CD14-positive monocyte (primary cell): ENCODE measurements around the gene ANGPTL8. TPM values are rescaled to one million over a fixed set of nuclear protein-coding genes. Genes with fewer than 3 reads are reported as not detected.

ENCODE experiments used
- DNase-seq, 3 donors: peaks; one replicate each; pipeline ENCODE4 v3.0.0-alpha.2; 2011 to 2022
- H2AFZ ChIP-seq: 2 replicates; pipeline ENCODE4 v1.6.0; 2012; ENCODE audit warnings: mild to moderate bottlenecking, low read depth, low read length, inconsistent platforms; ENCODE audit not compliant: insufficient read depth, poor library complexity, severe bottlenecking
- H3K27ac ChIP-seq, 2 donors: 1 replicate in 1 of 2; 2 replicates in 1 of 2; pipeline ENCODE4 v1.5.1; 2012 to 2013; ENCODE audit warnings: low read length in 2 of 2, control low read depth in 1 of 2, inconsistent platforms in 1 of 2, low read depth in 1 of 2, mild to moderate bottlenecking in 1 of 2
- H3K27me3 ChIP-seq, 2 donors: one replicate each; pipeline versions ENCODE4 v1.6.0 to v1.6.1; 2011 to 2013; ENCODE audit warnings: low read length in 2 of 2; ENCODE audit not compliant: control insufficient read depth in 2 of 2, insufficient read depth in 2 of 2
- H3K36me3 ChIP-seq, 2 donors: replicated peaks in 1 of 2; 1 replicate in 1 of 2; 2 replicates in 1 of 2; pipeline versions ENCODE4 v1.5.1 to v1.6.1; 2012 to 2013; ENCODE audit warnings: low read length in 2 of 2, control low read depth in 1 of 2, inconsistent platforms in 1 of 2, mild to moderate bottlenecking in 1 of 2; ENCODE audit not compliant: insufficient read depth in 2 of 2, control insufficient read depth in 1 of 2
- H3K4me1 ChIP-seq, 2 donors: 1 replicate in 1 of 2; 2 replicates in 1 of 2; pipeline versions ENCODE4 v1.5.1 to v1.6.1; 2012 to 2013; ENCODE audit warnings: low read length in 2 of 2, control low read depth in 1 of 2, inconsistent platforms in 1 of 2, mild to moderate bottlenecking in 1 of 2, moderate library complexity in 1 of 2; ENCODE audit not compliant: insufficient read depth in 2 of 2, control insufficient read depth in 1 of 2
- H3K4me2 ChIP-seq: replicated peaks from 2 replicates; pipeline ENCODE3; 2012; ENCODE audit warnings: low read length, moderate library complexity, mild to moderate bottlenecking; ENCODE audit not compliant: poor library complexity, severe bottlenecking; ENCODE audit errors: extremely low read depth
- H3K4me3 ChIP-seq, 3 experiments: fragments of 200-600 bp in 1 of 3; sonication (generic) in 1 of 3; replicated peaks in 1 of 3; 1 replicate in 2 of 3; 2 replicates in 1 of 3; pipeline ENCODE4 v1.5.1; 2011 to 2013; ENCODE audit warnings: low read length in 3 of 3, mild to moderate bottlenecking in 3 of 3, control low read depth in 2 of 3, low read depth in 2 of 3, inconsistent platforms in 1 of 3, moderate library complexity in 1 of 3
- H3K79me2 ChIP-seq: 2 replicates; pipeline ENCODE4 v1.6.0; 2012; ENCODE audit warnings: mild to moderate bottlenecking, control low read depth, inconsistent platforms, low read length, moderate library complexity; ENCODE audit not compliant: insufficient read depth
- H3K9ac ChIP-seq: 2 replicates; pipeline ENCODE4 v1.6.0; 2017; ENCODE audit warnings: low read length, mild to moderate bottlenecking; ENCODE audit not compliant: insufficient read depth, poor library complexity, severe bottlenecking
- H3K9me3 ChIP-seq, 2 donors: replicated peaks in 1 of 2; 1 replicate in 1 of 2; 2 replicates in 1 of 2; pipeline versions ENCODE4 v1.5.1 to v1.6.1; 2012 to 2013; ENCODE audit warnings: low read length in 2 of 2, control low read depth in 1 of 2; ENCODE audit not compliant: control insufficient read depth in 1 of 2, insufficient read depth in 1 of 2
- H4K20me1 ChIP-seq: 2 replicates; pipeline ENCODE4 v1.6.0; 2012; ENCODE audit warnings: mild to moderate bottlenecking, low read length, control low read depth, moderate library complexity; ENCODE audit not compliant: insufficient read depth
- H3K27ac Mint-ChIP-seq, 7 donors: one replicate each; pipeline ENCODE4 v1.8.0; 2020; ENCODE audit warnings: mild to moderate bottlenecking in 7 of 7, mixed read lengths in 7 of 7, moderate library complexity in 6 of 7, inconsistent platforms in 2 of 7
- H3K27me3 Mint-ChIP-seq, 3 donors: one replicate each; pipeline ENCODE4 v1.8.0; 2021 to 2022; ENCODE audit warnings: low read depth in 3 of 3, mild to moderate bottlenecking in 3 of 3, mixed read lengths in 3 of 3, moderate library complexity in 3 of 3, inconsistent platforms in 1 of 3
- H3K36me3 Mint-ChIP-seq, 2 donors: one replicate each; pipeline ENCODE4 v1.8.0; 2020; ENCODE audit warnings: mixed read lengths in 2 of 2, inconsistent platforms in 1 of 2, mild to moderate bottlenecking in 1 of 2
- H3K4me1 Mint-ChIP-seq: one replicate; pipeline ENCODE4 v1.8.0; 2020; ENCODE audit warnings: mild to moderate bottlenecking, mixed read lengths
- H3K4me3 Mint-ChIP-seq, 2 donors: one replicate each; pipeline ENCODE4 v1.8.0; 2020; ENCODE audit warnings: mild to moderate bottlenecking in 2 of 2, mixed read lengths in 2 of 2, moderate library complexity in 1 of 2
- H3K9me3 Mint-ChIP-seq, 7 donors: one replicate each; pipeline ENCODE4 v1.8.0; 2020 to 2022; ENCODE audit warnings: mixed read lengths in 7 of 7, mild to moderate bottlenecking in 6 of 7, moderate library complexity in 6 of 7, inconsistent platforms in 2 of 7
- WGBS: methylation state at CpG from one replicate; pipeline ENCODE4 v1.1.5; 2013; ENCODE audit warnings: missing lambda C conversion rate; ENCODE audit not compliant: insufficient coverage; 5-methylcytosine and 5-hydroxymethylcytosine counted together
- intact Hi-C, 2 donors: fragments of 100-400 bp; cut with micrococcal nuclease; formaldehyde crosslinking; loops; one replicate each; pipeline versions ENCODE4 v1.15.0 to v1.15.1; 2023
- polyA plus RNA-seq, 3 donors: library from polyadenylated mRNA; depleted of rRNA in 1 of 3; unstranded in 2 of 3; stranded (reverse) in 1 of 3; fragments of 300-500 nt in 2 of 3; fragments of >200 nt in 1 of 3; fragmentation: Illumina TruSeq in 2 of 3; gene quantifications; 1 replicate in 2 of 3; 2 replicates in 1 of 3; pipeline ENCODE4 v1.2.3, GENCODE V29; 2012 to 2021
- TF ChIP-seq, protein P1 (sequence below): fragments of 200-600 bp; IDR thresholded peaks from one replicate; pipeline ENCODE4 v1.8.0; 2022; ENCODE audit warnings: antibody characterized with exemption, mild to moderate bottlenecking

Gene ANGPTL8
- polyA plus RNA-seq, 3 donors = not detected

DNA sequence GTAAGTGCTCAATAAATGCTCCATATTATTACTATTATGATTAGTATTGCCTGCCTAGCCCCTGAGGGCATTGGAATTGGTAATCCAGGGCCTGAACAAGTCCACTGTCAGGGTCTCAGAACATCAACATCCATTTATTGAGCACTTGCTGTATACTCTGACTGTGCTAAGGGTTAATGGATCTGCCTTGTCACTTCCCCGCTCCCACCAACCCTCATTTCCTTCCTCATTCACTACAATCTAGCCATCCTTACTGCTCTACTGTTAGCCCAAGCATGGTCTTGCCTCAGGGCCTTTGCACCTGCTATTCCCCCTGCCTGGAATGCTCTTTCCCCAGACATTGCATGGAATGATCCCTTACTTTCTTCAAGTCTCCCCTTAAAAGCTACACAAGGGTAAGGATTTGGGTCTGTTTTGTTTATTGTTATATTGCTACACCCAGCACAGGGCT is 12.7 kb upstream of the ANGPTL8 start:
- H3K36me3 Mint-ChIP-seq = no peaks in the 10 kb centered on the region
- H3K27ac ChIP-seq = no peak overlapping the region
- DNase-seq = no peak
- H3K79me2 ChIP-seq = no peaks in the 10 kb centered on the region
- H2AFZ ChIP-seq = no peak overlapping the region
- H3K27me3 ChIP-seq = no peaks in the 10 kb centered on the region
- H3K27ac Mint-ChIP-seq = no peak overlapping the region
- H3K4me1 Mint-ChIP-seq = peaks cover 8% of the 10 kb centered on the region
- TF ChIP-seq, protein P1, sequence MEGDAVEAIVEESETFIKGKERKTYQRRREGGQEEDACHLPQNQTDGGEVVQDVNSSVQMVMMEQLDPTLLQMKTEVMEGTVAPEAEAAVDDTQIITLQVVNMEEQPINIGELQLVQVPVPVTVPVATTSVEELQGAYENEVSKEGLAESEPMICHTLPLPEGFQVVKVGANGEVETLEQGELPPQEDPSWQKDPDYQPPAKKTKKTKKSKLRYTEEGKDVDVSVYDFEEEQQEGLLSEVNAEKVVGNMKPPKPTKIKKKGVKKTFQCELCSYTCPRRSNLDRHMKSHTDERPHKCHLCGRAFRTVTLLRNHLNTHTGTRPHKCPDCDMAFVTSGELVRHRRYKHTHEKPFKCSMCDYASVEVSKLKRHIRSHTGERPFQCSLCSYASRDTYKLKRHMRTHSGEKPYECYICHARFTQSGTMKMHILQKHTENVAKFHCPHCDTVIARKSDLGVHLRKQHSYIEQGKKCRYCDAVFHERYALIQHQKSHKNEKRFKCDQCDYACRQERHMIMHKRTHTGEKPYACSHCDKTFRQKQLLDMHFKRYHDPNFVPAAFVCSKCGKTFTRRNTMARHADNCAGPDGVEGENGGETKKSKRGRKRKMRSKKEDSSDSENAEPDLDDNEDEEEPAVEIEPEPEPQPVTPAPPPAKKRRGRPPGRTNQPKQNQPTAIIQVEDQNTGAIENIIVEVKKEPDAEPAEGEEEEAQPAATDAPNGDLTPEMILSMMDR = no peak
- peaks cover under 1 to 8% (median 4%) of the 10 kb centered on the region in 7 donors for H3K9me3 Mint-ChIP-seq
- H3K4me2 ChIP-seq = no peak overlapping the region
- 13% methylated on average over 1 of the region's 1 CpG for WGBS
- intact Hi-C loops = no loop called here
- peaks cover 2 to 4% of the 10 kb centered on the region in 2 donors for H3K9me3 ChIP-seq
- peaks cover 2 to 3% (median 3%) of the 10 kb centered on the region in 3 donors for H3K27me3 Mint-ChIP-seq
- H4K20me1 ChIP-seq = no peaks in the 10 kb centered on the region
- no peak overlapping the region for H3K4me3 ChIP-seq
- no peak overlapping the region for H3K9ac ChIP-seq
- H3K4me1 ChIP-seq = peaks cover 4 to 6% of the 10 kb centered on the region in 2 donors
- no peaks in the 10 kb centered on the region for H3K36me3 ChIP-seq
- H3K4me3 Mint-ChIP-seq = no peak overlapping the region

DNA sequence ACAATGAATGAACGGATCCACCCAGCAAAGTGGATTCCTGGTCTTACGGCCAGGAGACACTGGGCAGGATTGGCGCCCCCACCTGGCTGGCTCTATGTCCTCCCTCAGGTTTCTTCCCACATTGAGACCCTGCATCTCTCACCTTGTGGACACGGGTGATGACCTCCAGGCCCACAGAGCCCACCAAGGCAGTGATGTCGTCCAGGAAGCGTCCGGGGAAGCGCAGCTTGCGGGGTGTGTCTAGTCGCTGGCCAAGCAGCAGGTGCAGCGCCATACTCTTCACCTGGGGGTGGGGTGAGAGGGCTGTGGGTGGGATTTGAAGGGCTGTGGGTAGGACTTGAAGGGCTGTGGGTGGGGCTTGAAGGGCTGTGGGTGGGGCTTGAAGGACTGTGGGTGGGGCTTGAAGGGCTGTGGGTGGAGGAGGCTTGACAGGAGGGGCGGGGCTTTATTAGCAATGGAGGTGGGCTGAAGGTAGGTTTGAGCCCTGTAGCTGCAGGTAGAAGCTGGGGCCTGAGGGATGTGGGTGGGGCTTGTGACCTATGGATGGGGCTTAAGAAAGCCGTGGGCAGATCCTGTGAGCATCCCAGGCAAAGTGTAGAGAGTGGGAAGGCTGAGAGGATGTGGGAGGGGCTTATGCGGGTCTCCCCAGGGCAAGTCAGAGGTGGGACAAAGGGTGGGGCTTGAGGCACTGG is 12.1 kb upstream of the ANGPTL8 start:
- WGBS = 87% methylated on average over 10 of the region's 14 CpGs
- Mint-ChIP-seq H3K4me1 (peaks cover 8% of the 10 kb centered on the region), H3K9me3 (peaks cover 0 to 3% (median 2%) of the 10 kb centered on the region in 7 donors), H3K27ac (no peak overlapping the region), H3K4me3 (no peak overlapping the region), H3K36me3 (no peaks in the 10 kb centered on the region), H3K27me3 (peaks cover 2 to 3% (median 3%) of the 10 kb centered on the region in 3 donors)
- H4K20me1 ChIP-seq = no peaks in the 10 kb centered on the region
- H3K4me3 ChIP-seq = no peak overlapping the region
- no peak overlapping the region for H3K9ac ChIP-seq
- no peaks in the 10 kb centered on the region for H3K36me3 ChIP-seq
- TF ChIP-seq, protein P1 = no peak
- intact Hi-C loops = no loop called here
- H2AFZ ChIP-seq = no peak overlapping the region
- DNase-seq = no peak
- H3K27ac ChIP-seq = no peak overlapping the region
- H3K79me2 ChIP-seq = no peaks in the 10 kb centered on the region
- H3K9me3 ChIP-seq = no peaks in the 10 kb centered on the region
- H3K27me3 ChIP-seq = no peaks in the 10 kb centered on the region
- peaks cover 4 to 6% of the 10 kb centered on the region in 2 donors for H3K4me1 ChIP-seq
- no peak overlapping the region for H3K4me2 ChIP-seq
